GM12878 (cell line): ENCODE results near the gene CNNM2. TPM values are rescaled to one million over a fixed set of nuclear protein-coding genes. Genes with fewer than 3 reads are reported as not detected.

Experiments
- ATAC-seq: fragments of 200-7000 bp; cut with Tn5 transposase; 3 replicates; pipeline ENCODE4 v1.9.1; 2020; ENCODE audit warnings: mild to moderate bottlenecking, moderate library complexity
- BruUV-seq: library from RNA; stranded (reverse); fragments of 400-500 nt; replicated peaks from 2 replicates; lab custom pipeline; 2021; lab: Mats Ljungman, UMichigan
- CTCF ChIA-PET: fragments of 300-600 bp; sonication (Branson Sonifier 250); formaldehyde crosslinking; extraction: SDS; loops from one replicate; lab custom pipeline; 2021; ENCODE audit warnings: inconsistent platforms; lab: Yijun Ruan, JAX
- POLR2A ChIA-PET: fragments of 350-600 bp; formaldehyde crosslinking; extraction: SDS; loops from one replicate; lab custom pipeline; 2021; ENCODE audit warnings: inconsistent platforms; lab: Charles Lee
- RAD21 ChIA-PET: fragments of 300-600 bp; sonication (Branson Sonifier 250); formaldehyde crosslinking; loops from one replicate; lab custom pipeline; 2023; ENCODE audit warnings: antibody characterized with exemption; ENCODE audit not compliant: unreplicated experiment; lab: Charles Lee
- SMC1A ChIA-PET: fragments of 300-600 bp; sonication (Branson Sonifier 250); formaldehyde crosslinking; loops from one replicate; lab custom pipeline; 2023; ENCODE audit not compliant: unreplicated experiment, uncharacterized antibody; lab: Charles Lee
- DNase-seq: peaks from one replicate; pipeline ENCODE4 v3.0.0-alpha.2; 2011; ENCODE audit warnings: low read depth, low spot score
- FAIRE-seq: peaks from 3 replicates; lab custom pipeline; 2011; peaks lifted over from hg19 to GRCh38; lab: Jason Lieb, UNC
- H2AFZ ChIP-seq: 2 replicates; pipeline ENCODE4 v1.6.0; 2011; ENCODE audit warnings: low read depth, low read length, control low read depth; ENCODE audit not compliant: control insufficient read depth
- H3K27ac ChIP-seq: 2 replicates; pipeline ENCODE4 v1.5.1; 2011; ENCODE audit warnings: control low read depth; ENCODE audit not compliant: control insufficient read depth, insufficient read depth
- H3K27me3 ChIP-seq, 2 experiments: replicated peaks in 1 of 2; 2 replicates each; pipeline versions ENCODE4 v1.6.0 to v1.6.1; 2011; ENCODE audit warnings: low read length in 1 of 2; ENCODE audit not compliant: control insufficient read depth in 2 of 2, insufficient read depth in 2 of 2
- H3K36me3 ChIP-seq, 2 experiments: 2 replicates each; pipeline ENCODE4 v1.5.1; 2011; ENCODE audit warnings: low read length in 1 of 2; ENCODE audit not compliant: control insufficient read depth in 2 of 2, insufficient read depth in 2 of 2
- H3K4me1 ChIP-seq: 2 replicates; pipeline ENCODE4 v1.6.1; 2011; ENCODE audit warnings: mild to moderate bottlenecking, low read length, moderate library complexity, mixed read lengths; ENCODE audit not compliant: control insufficient read depth, insufficient read depth
- H3K4me2 ChIP-seq: 2 replicates; pipeline ENCODE4 v1.6.0; 2011; ENCODE audit warnings: control low read depth; ENCODE audit not compliant: control insufficient read depth, insufficient read depth
- H3K4me3 ChIP-seq: fragments of 200-600 bp; sonication (generic); 2 replicates; pipeline ENCODE4 v1.5.1; 2016
- H3K79me2 ChIP-seq: 2 replicates; pipeline ENCODE4 v1.6.0; 2011; ENCODE audit warnings: low read length; ENCODE audit not compliant: control insufficient read depth, insufficient read depth
- H3K9ac ChIP-seq: 2 replicates; pipeline ENCODE4 v1.8.0; 2011; ENCODE audit warnings: low read length, control low read depth, mixed read lengths; ENCODE audit not compliant: control insufficient read depth, insufficient read depth
- H3K9me3 ChIP-seq: replicated peaks from 3 replicates; pipeline ENCODE4 v1.5.1; 2011; ENCODE audit warnings: mild to moderate bottlenecking, low read length; ENCODE audit not compliant: control insufficient read depth, insufficient read depth
- H4K20me1 ChIP-seq: 2 replicates; pipeline ENCODE4 v1.6.0; 2011; ENCODE audit not compliant: control insufficient read depth, insufficient read depth
- PAX8 ChIP-seq: fragments of 450-650 bp; IDR thresholded peaks from 2 replicates; pipeline ENCODE4 v1.6.1; 2017; ENCODE audit warnings: mild to moderate bottlenecking, moderate library complexity
- POLR2AphosphoS2 ChIP-seq: IDR thresholded peaks from 2 replicates; pipeline ENCODE4 v1.6.1; 2011; ENCODE audit warnings: low read depth, mild to moderate bottlenecking, low read length, improper control_type of control experiment, moderate library complexity
- SPI1 ChIP-seq: IDR thresholded peaks from 2 replicates; pipeline ENCODE4 v1.6.1; 2011; ENCODE audit warnings: low read depth, mild to moderate bottlenecking, low read length, moderate library complexity, borderline replicate concordance; ENCODE audit not compliant: insufficient read depth
- ZNF207 ChIP-seq: fragments of 450-650 bp; IDR thresholded peaks from 2 replicates; pipeline ENCODE4 v1.6.1; 2014; ENCODE audit warnings: antibody characterized with exemption, mild to moderate bottlenecking, borderline replicate concordance
- ZZZ3 ChIP-seq: IDR thresholded peaks from 2 replicates; pipeline ENCODE4 v1.6.1; 2011; ENCODE audit warnings: low read depth; ENCODE audit not compliant: control insufficient read depth, insufficient read length
- whole genome bisulfite sequencing: methylation state at CpG from one replicate; pipeline ENCODE4 v1.1.6; 2016; ENCODE audit warnings: low lambda C conversion rate; ENCODE audit not compliant: insufficient replicate concordance, insufficient coverage; ENCODE audit errors: missing lambda C conversion rate; 5-methylcytosine and 5-hydroxymethylcytosine counted together
- in situ Hi-C: fragments of 300-500 bp; cut with MboI; formaldehyde crosslinking; loops from 9 replicates; pipeline ENCODE4 v1.14.3; 2018; ENCODE audit warnings: mixed read lengths
- intact Hi-C: fragments of 100-400 bp; cut with micrococcal nuclease; formaldehyde crosslinking; loops from one replicate; pipeline ENCODE4 v1.14.2; 2022; ENCODE audit not compliant: unreplicated experiment
- polyA plus RNA-seq, 11 experiments: library from polyadenylated mRNA; depleted of rRNA in 4 of 11; unstranded in 6 of 11; stranded (reverse) in 5 of 11; fragments of >200 nt; fragmentation: Nextera tagmentation in 4 of 11; fragmentation: Illumina TruSeq in 1 of 11; extraction: Ambion mirVana in 4 of 11; extraction: Trizol in 1 of 11; gene quantifications; 1 replicate in 1 of 11; 2 replicates in 10 of 11; pipeline versions ENCODE4 v1.2.1 to v1.2.3, GENCODE V29; 2011 to 2016; ENCODE audit warnings: inconsistent platforms in 2 of 11, missing spikeins in 2 of 11, low read depth in 1 of 11
- total RNA-seq, 4 experiments: library from RNA; depleted of rRNA in 3 of 4; stranded (reverse); fragments of >200 nt in 3 of 4; fragmentation: Illumina TruSeq in 1 of 4; extraction: Trizol in 1 of 4; gene quantifications; 2 replicates each; pipeline versions ENCODE4 v1.2.1 to v1.2.3, GENCODE V29; 2013 to 2021
- TF ChIP-seq, protein P1 (sequence below): fragments of 450-650 bp; IDR thresholded peaks from 2 replicates; pipeline ENCODE4 v1.6.1; 2017; ENCODE audit warnings: mild to moderate bottlenecking

Gene CNNM2
- total and polyA plus RNA-seq, 10 of the 15 experiments (the other 5 are each of a cell fraction or from before 2014, with no cell fraction given), result 0.18 to 7.3 (median 2.5) TPM

DNA sequence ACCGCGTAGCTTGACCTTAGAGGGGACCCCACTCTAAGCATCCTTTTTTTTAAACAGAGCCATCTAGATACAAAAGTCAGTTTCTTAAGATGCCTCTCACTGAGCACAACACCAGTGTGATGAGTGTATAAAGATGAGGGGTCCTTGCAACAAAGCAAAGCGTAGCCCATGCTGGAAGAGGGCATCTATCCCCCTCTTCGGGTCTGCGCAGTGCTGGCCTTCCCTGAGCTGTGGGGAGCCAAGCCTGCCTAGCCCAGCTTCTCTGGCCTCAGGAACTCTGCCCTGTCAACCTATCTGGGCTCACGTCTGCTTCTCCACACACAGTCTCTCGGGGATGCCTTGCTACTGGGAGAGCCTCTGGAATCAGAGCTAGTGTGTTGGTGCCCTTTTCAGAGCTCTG, 161.0 kb downstream of the CNNM2 start:
- intact Hi-C loops, result no loop called here
- FAIRE-seq, result no peak

More for the DNA sequence above, 161.0 kb downstream of the CNNM2 start:
- ChIA-PET CTCF (interaction anchor here (0.7 to 1.1 kb wide), 5 partner anchors 9 to 255 kb away, joined by 3 to 5 read pairs (median 4); partner anchors contain the start of gene CNNM2), SMC1A (interaction anchor here (1.4 kb wide), 1 partner anchor 24 kb away, joined by 3 read pairs; no protein-coding TSS in a partner anchor), POLR2A (no interaction called here), RAD21 (no interaction called here)
- Histone ChIP-seq H2AFZ (no peak overlapping the region), H3K36me3 (no peaks in the 10 kb centered on the region), H3K27ac (no peak overlapping the region), H4K20me1 (no peaks in the 10 kb centered on the region), H3K79me2 (no peaks in the 10 kb centered on the region), H3K27me3 (no peaks in the 10 kb centered on the region), H3K4me1 (no peaks in the 10 kb centered on the region), H3K9me3 (no peaks in the 10 kb centered on the region), H3K4me3 (no peak overlapping the region), H3K4me2 (no peak overlapping the region), H3K9ac (no peak overlapping the region)
- BruUV-seq, result no TSS peak
- TF ChIP-seq SPI1 (no peak), POLR2AphosphoS2 (no peak), PAX8 (no peak), ZNF207 (no peak), ZZZ3 (no peak)
- TF ChIP-seq, protein P1, sequence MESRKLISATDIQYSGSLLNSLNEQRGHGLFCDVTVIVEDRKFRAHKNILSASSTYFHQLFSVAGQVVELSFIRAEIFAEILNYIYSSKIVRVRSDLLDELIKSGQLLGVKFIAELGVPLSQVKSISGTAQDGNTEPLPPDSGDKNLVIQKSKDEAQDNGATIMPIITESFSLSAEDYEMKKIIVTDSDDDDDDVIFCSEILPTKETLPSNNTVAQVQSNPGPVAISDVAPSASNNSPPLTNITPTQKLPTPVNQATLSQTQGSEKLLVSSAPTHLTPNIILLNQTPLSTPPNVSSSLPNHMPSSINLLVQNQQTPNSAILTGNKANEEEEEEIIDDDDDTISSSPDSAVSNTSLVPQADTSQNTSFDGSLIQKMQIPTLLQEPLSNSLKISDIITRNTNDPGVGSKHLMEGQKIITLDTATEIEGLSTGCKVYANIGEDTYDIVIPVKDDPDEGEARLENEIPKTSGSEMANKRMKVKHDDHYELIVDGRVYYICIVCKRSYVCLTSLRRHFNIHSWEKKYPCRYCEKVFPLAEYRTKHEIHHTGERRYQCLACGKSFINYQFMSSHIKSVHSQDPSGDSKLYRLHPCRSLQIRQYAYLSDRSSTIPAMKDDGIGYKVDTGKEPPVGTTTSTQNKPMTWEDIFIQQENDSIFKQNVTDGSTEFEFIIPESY, result no peak
- ATAC-seq (no peak), DNase-seq (no peak)
- 95% methylated on average over 7 of the region's 7 CpGs for WGBS
- in situ Hi-C loops, result loop anchor here (10.0 kb wide), 1 partner anchor 166 kb away; the partner anchor contains the start of gene RPEL1
